ENCODE results near the gene ATP1A4. TPM values are rescaled to one million over a fixed set of nuclear protein-coding genes. Genes with fewer than 3 reads are reported as not detected.

ATP1A4 gene
- total RNA-seq (2021; ENCODE audit: unreplicated experiment), result not detected
- polyA plus RNA-seq (2012; ENCODE audit: insufficient read length), result not detected
- Bru-seq, nascent RNA, result not detected
- BruChase-seq, experiment 1, labeled RNA remaining after a 2-hour chase, result not detected
- BruChase-seq, experiment 2, labeled RNA remaining after a 6-hour chase, result not detected
- long read RNA-seq, result 0 reads

DNA sequence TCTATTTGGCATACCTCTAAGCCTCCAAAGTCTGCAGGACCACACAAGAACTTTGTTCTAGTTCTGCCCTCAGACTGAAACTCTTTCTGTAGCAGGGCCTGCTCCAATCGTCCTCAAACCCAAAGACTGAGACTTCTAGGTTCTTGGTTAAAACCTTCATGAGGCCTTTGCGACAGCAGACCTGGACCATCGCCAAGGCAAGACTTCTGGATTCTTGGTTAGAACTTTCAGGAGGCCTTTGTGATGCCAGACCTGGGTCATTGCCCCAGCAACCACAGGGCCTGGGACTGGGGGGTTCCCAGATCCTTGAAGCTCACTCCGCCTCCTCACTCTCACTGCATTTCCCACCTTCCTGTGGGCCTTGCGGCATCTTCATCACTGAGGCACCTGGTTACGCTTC is at the start of gene ATP1A4:
ATP1A4 (plus strand) TSS at position 301 of the 400 bp plus-strand sequence. CDS start 438 bp downstream, outside the sequence.
- Histone ChIP-seq H3K27me3 (ENCODE audit: control insufficient read depth, insufficient read depth, low read length) (no peaks in the 10 kb centered on the region), H3K9me3 (ENCODE audit: control insufficient read depth, insufficient read depth, low read depth, low read length) (no peaks in the 10 kb centered on the region), H3K4me1 (ENCODE audit: control insufficient read depth, insufficient read depth, low read length) (no peaks in the 10 kb centered on the region), H3K4me3 (ENCODE audit: low read depth in 2 of 2, low read length in 2 of 2) (no peak within 1 kb of the TSS), H3K27ac (ENCODE audit: low read length) (no peak within 1 kb of the TSS), H3K36me3 (ENCODE audit: control insufficient read depth, insufficient read depth, low read length) (no peaks in the 10 kb centered on the region)
- in situ Hi-C loops (cut with HindIII; ENCODE audit: low pct_unique_long_range_greater_than_20kb, low sequenced_read_pairs) (no loop called here), intact Hi-C loops (cut with micrococcal nuclease; ENCODE audit: unreplicated experiment) (no loop called here)
- CTCF ChIA-PET, result interaction anchor here (0.6 kb wide), 1 partner anchor 244 kb away, joined by 7 read pairs; no protein-coding TSS in a partner anchor
- BruUV-seq (replicated peaks), result no TSS peak
- POLR2A ChIA-PET, result no interaction called here
- ATAC-seq, result no peak
- TF ChIP-seq REST (IDR thresholded peaks at IDR 0.05; ENCODE audit: insufficient read depth in 1 of 2, low read depth in 2 of 2, low read length in 1 of 2) (no peak), POLR2AphosphoS5 (IDR thresholded peaks at IDR 0.05; ENCODE audit: low read depth, low read length) (no peak), SIN3A (IDR thresholded peaks at IDR 0.05; ENCODE audit: borderline replicate concordance, insufficient read depth, low read depth, low read length) (no peak), TCF7L2 (IDR thresholded peaks at IDR 0.05; ENCODE audit: low read depth, low read length) (no peak)
- TF ChIP-seq, protein P1, sequence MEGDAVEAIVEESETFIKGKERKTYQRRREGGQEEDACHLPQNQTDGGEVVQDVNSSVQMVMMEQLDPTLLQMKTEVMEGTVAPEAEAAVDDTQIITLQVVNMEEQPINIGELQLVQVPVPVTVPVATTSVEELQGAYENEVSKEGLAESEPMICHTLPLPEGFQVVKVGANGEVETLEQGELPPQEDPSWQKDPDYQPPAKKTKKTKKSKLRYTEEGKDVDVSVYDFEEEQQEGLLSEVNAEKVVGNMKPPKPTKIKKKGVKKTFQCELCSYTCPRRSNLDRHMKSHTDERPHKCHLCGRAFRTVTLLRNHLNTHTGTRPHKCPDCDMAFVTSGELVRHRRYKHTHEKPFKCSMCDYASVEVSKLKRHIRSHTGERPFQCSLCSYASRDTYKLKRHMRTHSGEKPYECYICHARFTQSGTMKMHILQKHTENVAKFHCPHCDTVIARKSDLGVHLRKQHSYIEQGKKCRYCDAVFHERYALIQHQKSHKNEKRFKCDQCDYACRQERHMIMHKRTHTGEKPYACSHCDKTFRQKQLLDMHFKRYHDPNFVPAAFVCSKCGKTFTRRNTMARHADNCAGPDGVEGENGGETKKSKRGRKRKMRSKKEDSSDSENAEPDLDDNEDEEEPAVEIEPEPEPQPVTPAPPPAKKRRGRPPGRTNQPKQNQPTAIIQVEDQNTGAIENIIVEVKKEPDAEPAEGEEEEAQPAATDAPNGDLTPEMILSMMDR (IDR thresholded peaks at IDR 0.05), result no peak
- no peak for DNase-seq (ENCODE audit: low read depth, low spot score)

DNA sequence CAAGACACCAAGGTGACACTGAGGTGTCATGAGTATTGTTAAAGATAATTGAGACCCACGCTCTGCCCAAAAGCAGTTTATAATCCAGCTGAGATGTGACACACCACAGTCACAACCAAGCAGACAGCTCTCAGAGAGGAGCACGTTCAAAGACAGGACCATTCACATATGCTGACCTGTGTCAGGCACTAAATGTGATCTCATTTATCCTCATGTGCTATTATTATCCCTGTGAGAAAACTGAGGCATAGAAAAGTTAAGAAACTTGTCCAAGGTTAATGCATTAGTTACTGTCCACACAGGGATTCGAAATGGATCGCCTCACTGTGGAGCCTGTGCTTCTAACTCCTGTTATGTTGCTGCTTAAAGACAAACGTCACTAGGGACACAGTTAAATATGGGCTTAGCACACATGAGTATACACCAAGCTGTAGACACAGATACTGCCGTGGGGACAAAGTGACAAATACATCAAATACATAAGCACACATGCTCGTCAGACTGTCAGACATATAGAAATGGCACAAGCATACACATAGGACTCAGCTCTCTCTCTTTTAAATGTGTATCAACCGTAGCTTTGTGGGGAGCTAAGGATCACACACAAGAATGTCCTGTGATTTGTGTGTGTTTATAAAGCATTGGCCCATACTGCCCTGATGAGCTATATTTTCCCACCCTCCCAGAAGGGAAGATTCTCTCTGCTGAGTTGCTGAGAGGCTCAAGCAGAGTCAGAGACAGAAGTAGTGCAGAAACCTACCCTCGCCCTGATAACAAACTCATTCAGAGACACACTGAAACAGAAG is 49.5 kb upstream of the ATP1A4 start:
- no TSS peak for BruUV-seq (replicated peaks)
- no peaks in the 10 kb centered on the region for H3K9me3 ChIP-seq (ENCODE audit: control insufficient read depth, insufficient read depth, low read depth, low read length)
- intact Hi-C loops (cut with micrococcal nuclease; ENCODE audit: unreplicated experiment), result loop anchor here (1.0 to 10.0 kb wide), 4 partner anchors 93 to 275 kb away; partner anchors contain the start of gene CASQ1
- CTCF ChIA-PET, result interaction anchor here (0.6 to 2.4 kb wide), 7 partner anchors 37 to 190 kb away, joined by 3 to 18 read pairs (median 5); partner anchors contain the start of gene CASQ1
- TF ChIP-seq, protein P1 (IDR thresholded peaks at IDR 0.05), result no peak
- TF ChIP-seq TCF7L2 (IDR thresholded peaks at IDR 0.05; ENCODE audit: low read depth, low read length), result no peak
- no peak for TF ChIP-seq POLR2AphosphoS5 (IDR thresholded peaks at IDR 0.05; ENCODE audit: low read depth, low read length)
- TF ChIP-seq REST (IDR thresholded peaks at IDR 0.05; ENCODE audit: insufficient read depth in 1 of 2, low read depth in 2 of 2, low read length in 1 of 2), result no peak
- no peak for TF ChIP-seq SIN3A (IDR thresholded peaks at IDR 0.05; ENCODE audit: borderline replicate concordance, insufficient read depth, low read depth, low read length)
- DNase-seq (ENCODE audit: low read depth, low spot score) (no peak), ATAC-seq (no peak)
- H3K36me3 ChIP-seq (ENCODE audit: control insufficient read depth, insufficient read depth, low read length), result no peaks in the 10 kb centered on the region; the same call in 1 of the 2 replicates
- no peaks in the 10 kb centered on the region for H3K27me3 ChIP-seq (ENCODE audit: control insufficient read depth, insufficient read depth, low read length)
- POLR2A ChIA-PET, result no interaction called here
- no peak overlapping the region for H3K27ac ChIP-seq (ENCODE audit: low read length)
- H3K4me1 ChIP-seq (ENCODE audit: control insufficient read depth, insufficient read depth, low read length), result peaks cover 3% of the 10 kb centered on the region; the same call in 1 of the 2 replicates
- in situ Hi-C loops (cut with HindIII; ENCODE audit: low pct_unique_long_range_greater_than_20kb, low sequenced_read_pairs), result no loop called here
- H3K4me3 ChIP-seq (ENCODE audit: low read depth in 2 of 2, low read length in 2 of 2), result no peak overlapping the region

Data from Panc1 (cell line).